IPS DF 19.7 (cell line): ENCODE measurements around the gene GREB1.
"Not testable (repeated sequence)": the region's sequence is repeated elsewhere in the genome, so short reads cannot be mapped to it uniquely, and the experiment has no call there.

ENCODE experiments used
- DNase-seq: peaks from one replicate; pipeline ENCODE4 v3.0.0-alpha.2; 2013; ENCODE audit warnings: low read depth, low spot score

GREB1 gene

GRCh38 chr2:11637546-11637945 is 103.7 kb downstream of the GREB1 start:
- no peak for DNase-seq

- DNase-seq: no peak
These were observed 105.7 kb downstream of the GREB1 start for GRCh38 chr2:11639503-11639902.

- DNase-seq: no peak
These were observed 106.3 kb downstream of the GREB1 start for GRCh38 chr2:11640132-11640531.

GRCh38 chr2:11642972-11643371 is 109.1 kb downstream of the GREB1 start:
- no peak for DNase-seq

- no peak for DNase-seq
These were observed 110.4 kb downstream of the GREB1 start for GRCh38 chr2:11644293-11644692.

GRCh38 chr2:11646530-11646929 is 112.7 kb downstream of the GREB1 start:
- no peak for DNase-seq

GRCh38 chr2:11647834-11648600 is 114.2 kb downstream of the GREB1 start:
- DNase-seq: no peak

- DNase-seq: no peak
These were observed 115.2 kb downstream of the GREB1 start for GRCh38 chr2:11649093-11649492.

GRCh38 chr2:11651856-11652548 is 118.2 kb downstream of the GREB1 start:
- no peak for DNase-seq

GRCh38 chr2:11652553-11652952 is 118.7 kb downstream of the GREB1 start:
- no peak for DNase-seq

GRCh38 chr2:11655495-11655894 is 121.7 kb downstream of the GREB1 start:
- no peak for DNase-seq

GRCh38 chr2:11656252-11656651 is 122.4 kb downstream of the GREB1 start:
- no peak for DNase-seq

- DNase-seq: no peak
These were observed 122.8 kb downstream of the GREB1 start for GRCh38 chr2:11656671-11657101.

- DNase-seq: no peak
These were observed 123.3 kb downstream of the GREB1 start for GRCh38 chr2:11657195-11657594.

GRCh38 chr2:11657646-11658045 is 123.8 kb downstream of the GREB1 start:
- DNase-seq: no peak

- no peak for DNase-seq
These were observed 124.6 kb downstream of the GREB1 start for GRCh38 chr2:11658208-11659114.

GRCh38 chr2:11659115-11659475 is 125.2 kb downstream of the GREB1 start:
- DNase-seq: no peak

- no peak for DNase-seq
These were observed 126.0 kb downstream of the GREB1 start for GRCh38 chr2:11659851-11660250.

GRCh38 chr2:11660396-11660795 is 126.6 kb downstream of the GREB1 start:
- DNase-seq: not testable (repeated sequence)

GRCh38 chr2:11661891-11662435 is 128.1 kb downstream of the GREB1 start:
- no peak for DNase-seq

- no peak for DNase-seq
These were observed 129.0 kb downstream of the GREB1 start for GRCh38 chr2:11662882-11663281.

GRCh38 chr2:11663427-11663826 is 129.6 kb downstream of the GREB1 start:
- DNase-seq: no peak
